Activated CD4-positive, alpha-beta T cell treated with anti-CD3 and anti-CD28 coated beads, Interleukin-10, Interleukin-2, amounts not matched to agents 100 ng/mL and 50 ng/mL, durations not matched to agents 16 hours and 8 hours (primary cell): ENCODE results near the gene MRPL48.
A peak's percentile ranks its signal among the peaks of the same experiment; 100 is the strongest.
"Not testable (repeated sequence)": the region's sequence is repeated elsewhere in the genome, so short reads cannot be mapped to it uniquely, and the experiment has no call there.

ENCODE experiments used
- DNase-seq: peaks from one replicate; pipeline ENCODE4 v3.0.0-alpha.2; 2020

Gene MRPL48

DNA sequence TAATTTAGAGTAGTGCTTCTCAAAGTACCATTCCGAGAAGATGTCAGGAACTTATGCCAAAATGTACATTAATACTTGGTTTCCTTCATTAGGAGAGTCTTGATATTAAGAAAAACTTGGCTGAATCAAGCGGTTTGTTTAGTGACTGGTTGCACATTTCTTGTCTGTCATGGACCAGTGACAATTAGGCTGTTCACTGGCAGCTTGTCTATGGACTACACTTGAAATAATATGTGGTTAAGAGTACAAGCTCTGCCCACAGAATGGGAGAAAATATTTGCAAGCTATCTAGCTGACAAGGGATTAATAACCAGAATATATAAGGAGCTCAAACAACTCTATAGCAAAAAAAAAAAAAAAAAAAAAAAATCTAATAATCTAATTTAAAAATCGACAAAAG is 64.4 kb downstream of the MRPL48 start:
- DNase-seq, result no peak

DNA sequence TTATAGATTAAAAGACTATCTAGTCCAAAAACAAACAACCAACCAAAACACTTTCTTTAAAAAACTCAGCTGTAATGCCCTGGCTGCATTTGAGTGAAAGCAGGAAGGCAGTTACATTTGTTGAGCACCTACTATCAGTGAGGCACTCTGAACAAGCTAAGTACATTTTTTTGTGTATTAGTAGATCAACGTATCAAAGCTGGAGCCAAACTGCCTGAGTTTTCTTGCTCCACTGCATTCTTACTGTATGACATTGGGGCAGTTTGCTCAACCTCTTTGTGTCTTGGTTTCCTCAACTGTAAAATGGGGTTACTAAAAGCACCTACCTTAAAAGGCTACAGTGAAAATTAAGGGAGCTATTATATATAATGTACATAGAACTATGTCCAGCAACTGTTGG is 67.0 kb downstream of the MRPL48 start:
- no peak for DNase-seq

DNA sequence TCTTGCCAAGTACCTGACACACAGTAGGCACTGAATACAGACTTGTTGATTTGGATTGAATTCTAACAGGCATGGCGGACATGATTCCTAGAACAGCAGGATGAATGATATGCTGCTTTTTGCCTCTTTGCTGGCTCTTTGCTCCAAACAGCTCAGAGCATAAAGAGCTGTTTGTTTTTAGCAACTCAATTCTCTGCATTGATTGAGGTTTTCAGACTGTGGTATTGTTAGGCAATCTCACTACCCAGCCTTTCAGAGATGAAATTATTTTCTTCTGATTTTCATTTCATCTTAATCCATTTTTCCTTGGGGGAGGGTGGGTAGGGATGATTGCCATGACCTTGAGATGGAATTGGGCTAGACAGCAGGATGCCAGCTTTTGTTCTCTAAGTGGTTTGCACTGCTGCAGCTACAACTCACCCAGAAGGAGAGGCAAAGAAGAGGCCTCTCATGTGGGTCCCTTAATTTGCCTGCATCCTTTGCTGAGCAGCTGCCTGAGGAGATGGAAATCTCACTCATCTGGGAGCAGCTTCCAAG is 68.4 kb downstream of the MRPL48 start:
- DNase-seq, result no peak

DNA sequence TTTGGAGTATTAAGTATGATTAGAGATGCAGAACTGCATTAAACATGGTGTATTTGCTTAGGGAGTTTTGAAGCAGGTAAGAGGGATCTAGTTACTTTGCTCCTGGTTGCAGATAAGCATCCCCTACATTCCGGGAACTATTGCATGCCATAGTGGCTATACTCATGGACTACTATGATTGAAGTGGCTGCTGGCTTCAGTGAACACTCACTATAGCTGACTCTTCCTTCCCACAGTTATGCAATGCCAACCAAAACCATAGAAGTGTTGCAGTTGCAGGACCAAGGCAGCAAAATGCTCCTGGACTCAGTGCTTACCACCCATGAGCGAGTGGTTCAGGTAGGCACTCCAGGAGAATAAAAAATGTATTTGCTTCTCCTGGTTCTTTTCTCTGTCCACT is 72.0 kb downstream of the MRPL48 start:
- DNase-seq, result no peak

DNA sequence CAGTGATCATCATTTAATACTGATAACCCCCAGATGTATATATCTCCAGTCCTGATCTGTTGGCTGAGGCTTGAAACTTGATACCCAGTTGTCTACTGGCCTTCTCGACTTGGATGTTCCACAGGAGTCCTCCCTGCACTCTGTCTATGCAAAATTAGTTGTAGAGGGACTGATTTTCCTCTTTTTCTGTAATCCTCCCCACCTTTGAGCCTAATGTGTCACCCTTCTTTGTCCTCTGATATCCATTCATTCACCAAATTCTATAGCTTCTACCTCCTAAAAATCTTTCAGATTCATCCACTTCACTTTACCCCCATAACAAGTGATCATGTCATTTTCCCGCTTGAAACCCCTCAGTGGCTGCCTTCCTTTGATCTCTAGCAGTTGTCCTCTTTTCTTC is 72.5 kb downstream of the MRPL48 start:
- DNase-seq, result no peak

DNA sequence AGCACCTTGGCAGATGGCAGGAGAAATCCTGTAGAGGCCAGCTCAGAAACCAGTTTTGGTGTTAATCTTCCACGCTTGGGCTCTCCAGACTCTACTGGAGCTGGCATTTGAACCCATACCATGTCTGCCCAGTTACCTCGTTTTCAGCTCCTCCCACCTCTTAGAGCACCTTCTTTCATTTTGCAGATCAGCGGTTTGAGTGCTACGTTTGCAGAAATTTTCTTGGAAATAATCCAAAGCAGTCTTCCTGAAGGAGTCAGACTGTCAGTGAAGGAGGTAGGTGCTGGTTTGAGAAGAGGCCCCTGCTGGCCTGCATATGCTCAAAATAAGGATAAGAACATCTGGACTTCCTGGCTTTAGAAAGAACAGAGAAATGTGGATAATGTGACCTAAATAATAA is 75.3 kb downstream of the MRPL48 start:
- DNase-seq, result no peak

DNA sequence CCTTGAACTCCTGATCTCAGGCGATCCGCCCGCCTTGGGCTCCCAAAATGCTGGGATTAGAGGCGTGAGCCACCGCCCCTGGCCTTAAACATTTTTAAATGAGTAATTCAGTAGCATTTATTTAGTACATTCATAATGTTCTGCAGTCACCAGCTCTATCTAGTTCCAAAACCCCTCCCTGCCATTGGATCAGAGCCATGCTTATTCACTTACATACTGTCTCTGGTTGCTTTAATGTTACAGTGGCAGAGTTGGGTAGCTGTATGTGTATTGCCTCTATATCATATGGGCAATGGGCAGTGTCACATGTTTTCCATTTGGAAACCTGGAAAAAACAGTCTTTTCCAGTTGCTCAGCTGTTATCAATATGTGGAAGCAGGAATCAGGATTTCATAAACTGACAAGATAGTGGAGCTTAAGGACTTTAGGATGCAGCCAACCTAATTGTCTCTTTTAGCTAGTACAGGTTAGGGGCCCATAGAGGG is 78.5 kb downstream of the MRPL48 start:
- no peak for DNase-seq

DNA sequence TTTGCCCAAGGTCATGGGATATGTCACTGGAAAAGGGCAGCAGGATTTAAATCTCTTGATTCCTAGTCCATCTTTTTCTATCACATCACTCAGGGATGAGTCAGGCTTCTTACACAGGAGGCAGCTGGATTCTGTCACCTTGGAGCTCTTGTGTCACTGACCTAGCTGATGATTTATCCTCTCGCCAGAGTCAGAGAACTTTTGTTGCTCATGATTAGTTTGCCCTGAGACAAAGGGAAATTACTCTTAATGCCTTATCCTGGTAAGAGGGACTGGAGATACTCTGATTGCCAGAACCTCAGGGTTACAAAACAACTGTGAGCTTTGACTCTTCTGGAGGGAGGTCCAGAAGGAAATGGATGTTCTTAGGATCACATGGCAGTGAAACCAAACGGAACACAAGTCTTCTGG is 78.9 kb downstream of the MRPL48 start:
- no peak for DNase-seq

DNA sequence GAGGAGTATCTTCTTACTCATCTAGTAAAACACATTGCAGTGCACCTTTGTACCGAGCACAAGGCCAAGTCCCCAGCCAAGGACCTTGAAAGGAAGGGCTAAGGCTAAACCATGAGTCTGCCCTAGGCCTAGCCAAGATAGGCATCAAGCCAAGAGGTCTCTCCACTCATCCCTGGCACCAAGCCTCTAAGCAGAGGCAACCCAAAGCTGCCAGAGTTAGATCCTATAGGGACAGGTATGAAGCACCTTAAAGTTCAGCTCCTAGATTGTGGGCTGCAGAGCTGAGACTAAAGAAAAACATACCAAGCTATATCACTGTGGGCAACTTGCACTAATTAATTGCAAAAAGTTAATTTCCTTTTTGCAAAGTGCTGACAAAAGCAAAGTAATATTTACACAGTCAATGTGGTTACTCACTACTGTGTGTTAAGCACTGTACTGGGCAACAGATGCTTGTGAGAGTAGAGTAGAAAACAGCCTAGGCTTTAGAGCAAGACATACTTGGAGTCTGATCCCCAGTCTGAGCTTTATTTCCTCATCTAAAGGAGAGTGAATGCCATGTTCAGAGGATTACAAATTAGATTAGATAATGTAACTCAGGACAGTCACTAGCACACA is 81.8 kb downstream of the MRPL48 start:
- no peak for DNase-seq

DNA sequence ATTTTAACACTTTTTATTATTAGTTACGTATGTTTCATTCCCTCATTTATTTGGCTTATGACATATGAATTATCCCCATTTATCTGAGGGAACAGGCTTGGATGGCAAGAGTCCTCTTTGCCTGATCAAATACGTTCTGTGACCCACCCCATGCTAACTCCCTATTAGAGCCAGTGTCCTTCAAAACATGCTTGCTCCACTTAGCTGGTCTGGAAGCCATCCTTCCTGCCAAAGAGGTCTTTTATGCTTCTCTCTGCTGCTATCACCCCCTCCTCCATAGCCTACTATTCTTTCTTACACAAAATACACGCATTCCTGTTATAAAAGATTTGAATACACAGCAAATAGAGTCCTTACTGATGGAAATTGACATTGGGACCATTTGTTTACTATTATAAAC is 82.6 kb downstream of the MRPL48 start:
- DNase-seq, result no peak

DNA sequence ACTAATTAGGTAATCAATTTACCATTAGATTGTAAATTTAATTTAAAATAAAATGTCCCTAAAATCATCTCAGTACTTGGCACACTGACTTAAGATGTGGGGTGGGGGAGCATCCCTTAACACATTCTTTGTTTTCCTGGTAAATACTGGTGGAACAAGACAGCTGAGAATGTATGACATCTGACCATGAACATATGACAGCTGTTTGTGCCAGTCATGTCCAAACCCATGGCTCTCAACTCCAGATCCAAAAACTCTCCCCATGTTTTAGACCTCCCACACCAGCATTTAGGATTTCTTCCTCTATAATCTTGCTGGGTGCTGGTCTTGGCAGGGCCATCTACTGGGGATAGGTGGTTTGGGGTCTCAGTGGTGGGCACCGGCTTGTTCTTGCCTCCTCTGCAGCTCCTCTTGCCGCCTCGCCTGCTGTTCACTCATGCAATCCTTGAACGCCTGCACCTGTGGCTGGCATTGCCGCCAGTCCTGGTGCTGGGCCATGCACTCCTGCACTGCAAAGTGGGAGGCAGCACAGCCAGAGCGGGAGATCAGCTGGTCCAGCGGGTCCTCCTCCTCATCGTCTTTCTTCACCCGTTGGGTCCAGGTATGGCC is 85.2 kb downstream of the MRPL48 start:
- no peak for DNase-seq

DNA sequence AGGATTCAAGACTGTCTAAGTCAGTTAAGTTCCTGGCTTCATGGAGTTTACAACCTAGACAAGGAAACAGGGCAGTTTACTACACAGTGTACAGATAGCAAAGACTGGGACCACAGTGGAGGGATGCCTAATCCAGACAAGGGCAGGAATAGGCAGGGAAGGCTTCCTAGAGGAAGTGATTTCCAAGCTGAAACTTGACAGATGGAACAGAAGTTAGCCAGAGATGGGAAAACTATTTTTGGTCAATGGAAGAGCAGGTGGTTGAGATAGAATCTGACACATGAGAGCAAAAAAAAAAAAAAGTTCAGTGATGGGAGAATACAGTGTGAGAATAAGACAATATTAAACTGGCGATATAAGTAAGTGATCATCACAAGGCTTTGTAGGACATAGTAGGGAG is 87.7 kb downstream of the MRPL48 start:
- no peak for DNase-seq

DNA sequence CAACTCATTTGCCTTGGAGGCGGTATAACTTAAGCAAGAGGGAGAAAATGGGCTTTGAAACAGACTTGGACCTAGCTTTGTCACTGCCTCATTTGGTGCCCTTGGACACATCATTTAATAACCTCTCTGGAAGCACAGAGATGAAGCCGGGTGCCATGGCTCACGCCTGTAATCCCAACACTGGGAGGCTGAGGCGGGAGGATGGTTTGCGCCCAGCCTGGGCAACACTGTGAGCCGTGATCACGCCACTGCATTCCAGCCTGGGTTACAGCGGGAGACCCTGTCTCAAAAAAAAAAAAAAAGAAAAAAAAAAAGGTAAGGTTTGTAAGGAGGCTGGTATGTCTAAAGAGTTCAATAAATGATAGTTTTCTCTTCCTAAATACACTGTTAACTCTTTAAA is 88.2 kb downstream of the MRPL48 start:
- DNase-seq, result no peak

DNA sequence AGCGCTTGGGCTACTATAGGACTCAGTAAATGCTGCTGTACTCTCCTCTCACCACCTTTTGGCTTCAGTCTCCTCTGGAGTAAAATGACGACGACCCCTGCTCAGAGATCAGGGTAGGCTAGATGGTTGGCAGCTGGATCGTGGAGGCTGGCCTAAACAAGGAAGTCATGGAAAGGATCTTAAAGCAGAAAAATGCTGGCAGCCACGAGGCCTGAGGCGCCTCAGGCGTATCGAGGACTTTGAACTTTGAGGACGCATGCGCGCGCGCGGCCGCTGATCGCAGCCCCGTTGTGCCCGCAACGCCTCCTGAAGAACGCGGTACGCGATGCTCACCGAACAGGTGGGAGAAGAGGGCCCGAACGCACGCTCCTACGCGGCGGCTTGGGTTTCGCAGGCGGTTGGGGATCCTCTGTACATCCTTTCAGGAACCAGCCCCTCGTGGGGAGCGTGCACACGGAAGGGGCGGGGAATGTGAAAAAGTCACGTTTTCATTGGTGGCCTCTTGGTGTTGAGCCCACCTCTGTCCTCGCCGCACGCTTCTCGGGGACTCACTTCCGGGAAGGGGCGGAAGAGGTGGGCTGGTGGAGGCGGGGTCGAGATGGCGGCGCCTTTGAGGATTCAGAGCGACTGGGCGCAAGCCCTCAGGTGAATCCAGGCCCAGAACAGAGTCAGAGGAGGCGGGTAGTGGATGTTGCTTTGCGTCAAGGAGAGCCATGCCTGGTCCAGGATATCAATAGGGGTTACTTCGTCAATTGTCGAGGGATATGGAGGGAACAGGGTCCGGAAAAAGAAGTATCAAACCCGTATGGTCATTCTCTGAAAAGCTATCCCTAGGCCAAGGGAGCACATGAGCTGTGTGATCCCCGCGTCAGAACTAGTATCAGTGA is 89.0 kb downstream of the MRPL48 start, which contains the start of the genes COA4 and PAAF1:
Gene COA4, minus strand, starts transcription at position 423 of the 887 bp plus-strand sequence. CDS start 3,468 bp downstream, outside the sequence.
Gene PAAF1, plus strand, starts transcription at position 576 of the 887 bp plus-strand sequence. Its CDS starts 23 bp downstream, at position 599.
- peak; percentile 98 for DNase-seq

DNA sequence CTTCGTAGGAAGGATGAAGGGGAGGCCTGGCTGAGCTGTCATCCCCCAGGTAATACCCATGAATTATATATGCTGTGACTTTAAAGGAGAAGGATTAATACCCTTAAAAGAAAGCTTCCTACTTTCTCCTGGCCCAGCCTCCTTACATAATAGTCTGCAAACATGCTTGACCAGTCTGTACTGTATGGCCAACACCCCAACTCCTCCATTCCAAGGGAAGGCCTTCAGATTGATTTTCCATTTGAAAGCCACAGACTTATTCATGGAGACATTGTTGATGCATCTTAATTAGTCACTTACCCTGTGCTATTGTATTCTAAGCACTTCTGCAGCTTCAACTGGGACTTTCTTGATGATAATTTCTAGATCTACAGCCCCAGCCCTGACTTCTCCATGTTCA is 91.1 kb downstream of the MRPL48 start:
- no peak for DNase-seq

DNA sequence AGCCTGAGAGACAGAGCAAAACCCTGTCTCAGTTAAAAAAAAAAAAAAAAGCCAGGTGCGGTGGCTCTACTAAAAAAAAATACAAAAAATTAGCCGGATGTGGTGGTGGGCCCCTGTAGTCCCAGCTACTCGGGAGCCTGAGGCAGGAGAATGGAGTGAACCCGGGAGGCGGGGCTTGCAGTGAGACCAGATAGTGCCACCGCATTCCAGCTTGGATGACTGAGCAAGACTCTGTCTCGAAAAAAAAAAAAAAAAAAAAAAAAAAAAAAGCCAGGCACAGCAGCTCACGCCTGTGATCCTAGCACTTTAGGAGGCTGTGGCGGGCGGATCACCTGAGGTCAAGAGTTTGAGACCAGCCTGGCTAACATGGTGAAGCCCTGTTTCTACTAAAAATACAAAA is 92.8 kb downstream of the MRPL48 start:
- not testable (repeated sequence) for DNase-seq

DNA sequence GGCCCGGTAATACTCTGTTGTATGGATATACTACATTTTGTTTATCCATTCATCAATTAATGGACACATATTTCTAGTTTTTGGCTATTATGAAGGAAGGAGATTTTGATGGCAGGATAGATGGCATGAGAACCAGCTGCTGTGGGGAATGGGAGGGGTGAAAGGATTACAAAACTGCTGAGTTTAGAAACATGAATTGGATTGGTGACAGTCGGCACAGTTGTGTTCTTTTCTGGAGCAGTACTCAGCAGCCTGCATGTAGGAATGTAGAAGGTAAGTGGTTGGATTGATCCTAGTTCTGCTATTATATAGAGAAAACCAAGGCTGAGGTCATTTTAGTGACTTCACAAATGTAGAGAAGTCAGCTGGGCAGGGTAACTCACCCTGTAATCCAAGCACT is 96.2 kb downstream of the MRPL48 start:
- DNase-seq, result no peak

DNA sequence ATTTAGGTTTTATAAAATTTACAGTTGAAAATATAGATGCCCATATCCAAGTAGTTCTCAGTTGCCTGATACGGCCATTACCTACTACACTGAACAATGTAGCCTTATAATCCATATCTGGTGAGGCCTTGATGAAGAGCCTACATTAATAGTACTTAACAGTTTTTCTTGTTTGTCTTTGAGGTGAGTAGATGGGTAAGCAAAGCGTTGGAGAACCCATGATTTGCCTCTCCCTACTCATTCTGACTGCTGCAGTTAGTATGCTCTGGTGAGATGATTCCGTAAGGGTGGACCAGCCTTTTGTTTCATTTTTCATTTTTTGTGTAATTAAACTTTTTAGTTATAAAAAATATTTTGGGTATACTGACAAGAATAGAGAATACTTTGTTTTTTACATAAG is 100.6 kb downstream of the MRPL48 start:
- no peak for DNase-seq

DNA sequence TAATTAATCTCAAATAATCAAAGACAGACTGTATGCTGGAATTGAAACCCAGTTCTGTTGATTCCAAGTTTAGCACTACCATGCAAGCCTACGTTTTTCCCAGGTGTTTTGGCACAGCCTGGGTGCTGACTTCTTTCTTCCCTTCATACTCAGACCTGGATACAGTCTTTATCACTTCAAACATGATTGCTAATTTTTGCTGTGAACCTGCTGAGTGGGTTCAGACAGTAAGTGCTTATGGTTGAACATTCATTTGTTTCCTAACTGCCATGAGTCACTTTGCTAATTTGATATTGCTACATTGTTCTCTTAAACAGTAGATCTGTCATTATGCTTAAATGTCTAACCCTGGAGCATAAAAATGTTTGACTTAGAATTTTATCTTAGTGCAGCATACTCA is 101.3 kb downstream of the MRPL48 start:
- DNase-seq, result peak; percentile 39

DNA sequence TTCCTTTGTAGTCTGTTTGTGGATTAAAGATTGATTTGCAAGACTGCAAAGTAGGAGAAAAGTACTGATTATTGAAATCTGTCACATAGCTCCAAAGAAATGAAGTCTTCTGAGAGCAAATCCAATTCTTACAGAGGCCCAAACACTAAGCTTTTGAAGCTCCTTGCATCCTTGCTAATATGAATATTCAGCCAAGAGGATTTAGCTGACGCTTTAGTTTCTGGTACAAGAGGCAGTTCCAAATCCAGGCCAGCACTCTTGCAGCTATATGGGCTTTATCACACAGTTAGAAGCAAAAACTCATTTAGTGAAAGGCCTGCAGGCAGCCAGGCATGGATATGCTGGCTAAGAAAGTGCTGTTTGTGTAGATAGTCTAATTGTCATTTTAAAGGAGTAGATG is 101.9 kb downstream of the MRPL48 start:
- no peak for DNase-seq

DNA sequence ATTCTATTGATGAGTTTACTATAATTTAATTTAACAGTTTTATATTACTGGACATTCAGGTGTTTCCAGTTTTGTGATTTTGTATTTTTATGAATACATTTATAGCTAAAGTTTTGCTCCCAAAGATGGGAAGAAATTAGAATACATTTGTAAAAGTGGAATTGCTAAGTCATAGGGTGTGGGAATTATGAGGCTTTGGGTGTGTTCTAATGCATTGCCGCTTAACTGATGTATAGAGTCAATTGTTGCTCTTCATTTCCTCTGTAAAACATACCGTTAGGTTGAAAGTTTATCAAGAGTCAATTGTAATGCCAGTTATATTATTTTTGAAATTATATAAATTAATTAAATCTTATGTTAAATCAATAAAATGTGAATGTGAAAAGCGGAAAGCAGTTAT is 105.4 kb downstream of the MRPL48 start:
- DNase-seq, result no peak

DNA sequence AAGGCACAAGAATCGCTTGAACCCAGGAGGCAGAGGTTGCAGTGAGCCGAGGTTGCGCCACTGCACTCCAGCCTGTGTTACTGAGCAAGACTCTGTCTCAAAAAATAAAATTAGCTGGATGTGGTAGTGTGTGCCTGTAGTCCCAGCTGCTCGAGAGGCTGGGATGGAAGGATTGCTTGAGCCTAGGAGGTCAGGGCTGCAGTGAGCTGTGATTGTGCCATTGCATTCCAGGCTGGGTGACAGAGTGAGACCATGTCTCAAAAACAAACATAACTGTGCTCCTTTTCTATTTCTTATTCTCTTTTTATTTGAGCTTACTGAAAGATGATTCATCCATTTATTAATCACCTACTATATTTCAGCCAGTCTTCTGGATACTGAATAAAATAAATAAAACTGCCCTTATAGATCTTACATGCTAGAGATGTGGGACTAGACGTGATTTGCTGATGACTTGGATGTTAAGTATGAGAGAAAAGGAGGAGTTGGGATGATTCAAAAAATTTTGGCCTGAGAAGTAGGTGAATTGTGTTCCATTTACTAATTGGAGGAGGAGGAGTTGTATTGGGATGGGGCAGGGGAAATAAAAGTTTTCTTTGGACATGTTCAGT is 107.2 kb downstream of the MRPL48 start:
- DNase-seq, result no peak

DNA sequence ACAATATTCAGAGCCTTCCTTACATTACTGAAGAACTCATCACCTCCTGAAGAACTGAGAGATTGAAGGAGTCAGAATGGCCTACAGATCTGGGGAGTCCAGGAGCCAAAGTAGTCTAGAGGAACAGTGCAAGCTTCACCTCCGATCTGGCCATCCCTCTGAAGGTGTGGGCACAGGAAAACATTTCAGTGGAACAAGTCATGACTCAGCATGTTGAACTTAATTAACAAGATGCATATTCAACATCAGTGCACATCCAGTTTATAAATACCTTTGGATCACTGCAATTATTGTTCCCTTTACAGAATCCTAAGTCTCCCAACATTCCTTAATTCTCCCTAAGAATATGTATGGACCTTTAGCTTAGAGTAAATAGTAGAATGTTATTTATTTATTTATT is 114.6 kb downstream of the MRPL48 start:
- no peak for DNase-seq
